KG1 (cell line): ENCODE measurements around the gene AFP.

Experiments used
- DNase-seq: peaks from one replicate; lab custom pipeline; 2025; lab: John Stamatoyannopoulos, UW

AFP gene

DNA sequence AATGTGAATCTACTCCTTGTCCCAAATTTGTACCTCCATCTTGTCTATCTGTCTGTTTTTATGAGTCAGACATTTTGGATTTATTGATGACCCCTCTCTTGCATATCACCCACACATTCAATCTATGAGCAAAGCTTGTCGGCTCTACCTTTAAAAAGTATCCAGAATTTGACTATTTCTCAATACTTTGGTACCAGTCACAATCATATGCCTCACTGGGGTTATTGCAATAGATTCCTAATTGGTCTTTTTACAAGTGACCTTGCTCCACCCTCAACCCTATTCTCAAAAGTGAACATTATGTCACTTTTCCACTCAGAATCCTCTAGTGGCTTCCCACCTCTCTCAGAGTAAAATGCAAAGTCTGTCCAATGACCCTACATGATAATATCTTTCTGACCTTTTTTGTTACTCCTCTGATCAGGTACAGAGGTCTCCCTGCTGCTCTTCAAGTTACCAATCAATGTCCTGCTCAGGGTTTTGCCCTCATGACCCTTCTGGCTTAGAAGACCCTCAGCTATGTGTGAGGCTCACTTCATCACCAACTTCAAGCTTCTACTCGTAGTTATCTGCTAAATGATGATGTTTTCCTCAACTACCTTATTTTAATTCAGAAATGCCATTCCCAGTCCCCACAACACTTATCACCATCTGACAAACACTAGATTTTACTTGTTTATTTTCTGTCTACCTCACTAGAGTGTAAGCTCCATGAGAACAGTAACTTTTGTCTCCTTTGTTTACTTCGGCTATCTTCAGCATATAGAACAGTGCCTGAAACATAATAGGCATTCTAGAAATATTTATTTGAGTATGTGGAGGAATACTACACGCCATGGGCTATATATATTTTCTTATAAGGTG lies 22.4 kb downstream of the AFP start:
- no peak for DNase-seq

DNA sequence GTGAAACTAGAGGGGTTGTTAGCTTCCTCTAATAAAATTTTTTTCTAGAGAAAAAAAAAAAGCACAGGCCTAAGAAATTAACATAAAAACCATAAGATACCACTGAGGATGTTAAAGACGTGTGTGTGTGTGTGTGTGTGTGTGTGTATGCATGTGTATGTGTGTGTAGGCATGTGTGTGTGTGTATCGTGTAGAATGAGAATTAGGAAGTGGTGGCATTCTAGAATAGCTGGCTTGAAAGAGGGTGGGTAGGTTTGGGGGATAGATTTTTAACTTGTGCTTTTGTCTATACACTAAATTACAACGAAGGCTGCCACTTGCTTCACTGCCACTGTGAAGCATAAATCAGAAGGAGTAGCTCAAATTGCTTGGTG lies 23.0 kb downstream of the AFP start:
- no peak for DNase-seq

DNA sequence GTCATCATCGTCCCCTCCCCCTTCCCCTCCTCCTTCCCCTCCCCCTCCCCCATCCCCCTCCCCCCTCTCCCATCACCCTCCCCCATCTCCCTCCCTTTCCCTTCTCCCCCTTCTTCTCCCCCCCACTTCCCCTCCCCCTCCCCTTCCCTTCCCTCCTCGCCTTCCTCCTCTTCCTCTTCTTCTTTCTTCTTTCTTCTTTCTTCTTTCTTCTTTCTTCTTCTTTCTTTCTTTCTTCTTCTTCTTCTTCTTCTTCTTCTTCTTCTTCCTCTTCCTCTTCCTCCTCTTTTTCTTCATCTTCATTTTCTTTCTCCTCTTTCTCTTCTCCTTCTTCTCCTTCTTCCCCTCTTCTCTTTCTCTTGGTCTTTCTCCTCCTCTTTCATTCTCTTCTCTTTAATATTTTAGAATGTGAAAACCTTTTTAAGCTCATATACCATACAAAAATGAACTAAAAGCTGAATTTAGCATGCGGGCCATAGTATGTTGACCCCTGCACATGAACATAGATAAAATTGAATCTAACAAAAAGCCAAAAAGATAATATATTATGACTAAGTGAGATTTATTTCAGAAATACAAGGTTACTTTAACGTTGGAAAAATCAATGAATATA lies 25.0 kb downstream of the AFP start:
- no peak for DNase-seq

DNA sequence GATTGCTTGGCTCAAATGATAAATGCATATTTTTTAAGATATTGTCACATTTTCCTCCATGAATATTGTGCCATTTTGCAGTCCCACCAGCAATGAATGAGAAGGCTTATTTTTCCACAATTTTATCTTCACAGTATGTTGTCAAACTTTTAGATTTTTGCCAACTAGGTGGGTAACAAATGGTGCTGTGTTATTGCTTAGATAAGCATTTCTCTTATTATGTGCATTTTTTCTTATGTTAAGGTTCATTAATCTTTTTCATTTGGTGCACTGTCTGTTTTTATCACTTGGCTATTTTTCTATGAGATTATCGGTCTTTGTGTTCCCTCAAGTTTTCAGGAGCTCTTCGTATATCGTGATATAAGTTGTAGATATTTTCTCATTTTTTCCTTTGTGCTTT lies 32.1 kb downstream of the AFP start:
- DNase-seq: no peak

DNA sequence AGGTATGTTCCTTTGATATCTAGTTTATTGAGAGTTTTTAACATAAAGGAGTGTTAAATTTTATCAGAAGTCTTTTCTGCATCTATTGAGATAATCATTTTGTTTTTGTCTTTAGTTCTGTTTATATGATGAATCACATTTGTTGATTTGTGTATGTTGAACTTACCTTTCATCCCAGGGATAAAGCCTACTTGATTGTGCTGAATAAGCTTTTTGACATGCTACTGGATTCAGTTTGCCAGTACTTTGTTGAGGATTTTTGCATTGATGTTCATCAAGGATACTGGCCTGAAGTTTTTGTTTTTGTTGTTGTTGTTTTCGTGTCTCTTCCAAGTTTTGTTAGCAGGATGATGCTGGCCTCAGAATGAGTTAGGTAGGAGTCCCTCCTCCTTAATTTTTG lies 34.7 kb downstream of the AFP start:
- no peak for DNase-seq

DNA sequence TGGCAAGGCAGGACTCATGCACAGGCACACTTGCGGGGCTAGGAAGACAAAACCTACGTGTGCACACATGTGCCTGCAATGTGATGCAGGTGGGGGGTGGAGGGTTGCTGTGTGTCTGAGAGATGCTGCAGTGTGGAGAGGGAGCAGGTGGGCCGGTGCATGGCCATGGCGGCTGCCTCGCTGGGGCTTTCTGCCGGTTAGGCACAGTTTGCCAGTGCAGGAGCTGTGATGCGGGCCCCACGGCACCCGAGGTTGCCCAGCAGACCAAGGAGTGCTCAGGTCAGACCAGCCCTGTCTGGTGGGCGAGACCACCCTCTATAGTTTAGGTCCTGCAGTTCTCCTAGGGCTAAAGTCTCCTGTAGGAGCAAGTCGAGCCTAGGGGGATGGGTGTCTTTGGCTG lies 41.2 kb downstream of the AFP start:
- no peak for DNase-seq

DNA sequence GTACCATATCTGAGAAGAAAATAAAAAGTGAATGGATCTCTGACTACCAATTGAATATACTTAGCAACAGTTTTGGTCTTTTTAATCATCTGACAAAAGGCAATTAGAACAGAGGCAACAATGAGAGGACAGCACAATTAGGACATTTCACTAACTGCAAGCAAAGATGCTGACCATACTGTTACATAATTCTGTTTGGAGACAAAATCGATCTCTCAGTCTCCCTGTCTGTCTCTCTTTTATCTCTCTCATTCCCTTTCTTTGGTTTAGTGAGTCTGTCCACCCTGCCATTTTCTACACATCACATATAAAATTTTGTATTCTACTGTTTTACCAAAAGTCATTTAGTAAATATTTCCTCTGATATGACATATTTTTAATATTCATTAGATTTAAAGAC lies 43.3 kb downstream of the AFP start:
- no peak for DNase-seq

DNA sequence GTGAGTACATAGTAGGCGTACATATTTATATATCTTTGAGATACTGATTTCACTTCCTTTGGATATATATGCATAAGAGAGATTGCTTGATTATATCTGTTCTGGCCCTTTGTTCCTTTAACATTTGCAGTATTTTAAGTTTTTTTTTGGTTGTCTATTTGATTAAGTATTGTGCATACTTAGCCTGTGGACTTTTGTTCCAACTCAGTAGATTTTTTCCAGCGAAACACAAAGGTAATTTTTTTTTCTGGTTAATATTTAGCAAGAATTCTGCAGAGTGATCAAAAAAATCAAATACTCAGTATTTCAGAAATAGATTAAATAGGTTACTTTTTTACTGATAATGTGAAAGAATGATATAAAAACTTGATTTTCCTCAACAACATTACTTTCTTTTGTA lies 45.3 kb downstream of the AFP start, which contains the start of gene AFM:
AFM (plus strand) TSS at position 388 of the 400 bp plus-strand sequence. CDS start 31 bp downstream, outside the sequence.
- DNase-seq: no peak

DNA sequence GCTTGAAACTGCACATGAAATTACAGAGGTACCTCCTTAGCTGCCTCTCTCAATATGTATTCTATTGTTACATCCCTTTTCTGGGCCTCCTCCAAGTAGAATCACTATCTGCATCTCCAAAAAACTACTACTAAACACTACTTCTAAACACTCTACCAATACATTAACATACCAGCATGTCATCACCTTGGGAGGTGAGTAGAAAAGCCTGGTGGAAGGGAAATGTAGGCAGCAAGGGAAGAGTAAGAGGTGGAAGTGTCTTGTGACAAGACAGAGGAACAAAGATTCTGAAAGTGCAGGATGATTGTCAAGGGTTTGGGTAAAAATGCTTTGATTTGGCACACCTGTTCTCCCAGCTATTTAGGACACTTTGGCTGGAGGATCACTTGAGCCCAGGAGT lies 49.1 kb downstream of the AFP start:
- no peak for DNase-seq

DNA sequence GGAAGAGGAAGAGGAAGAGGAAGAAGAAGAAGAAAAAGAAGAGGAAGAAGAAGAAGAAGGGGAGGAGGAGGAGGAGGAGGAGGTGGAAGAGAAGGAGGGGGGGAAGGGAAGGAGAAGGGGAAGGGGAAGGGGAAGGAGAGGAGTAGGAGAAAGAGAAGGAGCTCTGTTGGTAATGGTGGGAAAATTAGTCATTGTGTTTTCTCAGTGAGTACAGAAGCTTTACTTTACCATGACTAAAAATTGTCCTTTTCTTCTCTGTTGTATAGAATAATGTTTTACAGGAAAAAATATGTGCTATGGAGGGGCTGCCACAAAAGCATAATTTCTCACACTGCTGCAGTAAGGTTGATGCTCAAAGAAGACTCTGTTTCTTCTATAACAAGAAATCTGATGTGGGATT lies 49.6 kb downstream of the AFP start:
- DNase-seq: no peak

DNA sequence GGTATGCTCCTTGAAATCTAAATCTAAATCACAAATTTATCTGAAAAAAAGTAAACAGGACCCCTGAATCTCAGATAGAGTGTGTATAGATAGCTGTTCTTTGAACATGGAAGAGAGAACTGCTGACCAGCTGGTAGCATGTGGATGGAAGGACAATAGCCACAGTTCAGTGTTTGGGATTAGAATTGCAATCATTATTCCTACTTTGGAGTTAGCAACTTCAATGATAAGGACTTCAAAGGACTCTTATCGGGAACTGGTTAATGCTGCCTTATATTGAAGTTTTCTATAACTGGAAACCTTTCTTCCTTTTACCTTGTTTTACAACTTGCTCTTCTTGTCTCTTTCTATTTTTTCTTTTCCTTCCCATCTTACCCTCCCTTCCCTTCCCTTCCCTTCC lies 50.5 kb downstream of the AFP start:
- DNase-seq: no peak

DNA sequence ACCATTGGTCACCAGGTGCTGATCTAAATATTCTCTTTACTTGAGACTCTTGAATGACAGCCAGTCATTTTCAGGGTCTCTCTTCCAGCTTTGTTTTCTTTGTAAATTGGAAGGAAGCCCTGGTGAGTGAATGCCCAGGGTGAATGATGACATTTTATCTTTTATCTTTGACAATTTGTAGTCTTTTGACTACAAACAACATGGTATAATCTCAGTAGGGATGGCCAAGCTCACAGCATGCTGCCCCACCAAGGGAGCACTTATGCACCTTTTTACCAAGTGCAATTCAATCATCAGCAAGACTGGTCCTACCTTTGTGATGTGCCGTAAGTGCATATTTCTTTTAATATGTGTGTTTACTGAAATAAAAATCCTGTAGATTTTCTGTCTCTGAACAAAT lies 51.2 kb downstream of the AFP start:
- no peak for DNase-seq

DNA sequence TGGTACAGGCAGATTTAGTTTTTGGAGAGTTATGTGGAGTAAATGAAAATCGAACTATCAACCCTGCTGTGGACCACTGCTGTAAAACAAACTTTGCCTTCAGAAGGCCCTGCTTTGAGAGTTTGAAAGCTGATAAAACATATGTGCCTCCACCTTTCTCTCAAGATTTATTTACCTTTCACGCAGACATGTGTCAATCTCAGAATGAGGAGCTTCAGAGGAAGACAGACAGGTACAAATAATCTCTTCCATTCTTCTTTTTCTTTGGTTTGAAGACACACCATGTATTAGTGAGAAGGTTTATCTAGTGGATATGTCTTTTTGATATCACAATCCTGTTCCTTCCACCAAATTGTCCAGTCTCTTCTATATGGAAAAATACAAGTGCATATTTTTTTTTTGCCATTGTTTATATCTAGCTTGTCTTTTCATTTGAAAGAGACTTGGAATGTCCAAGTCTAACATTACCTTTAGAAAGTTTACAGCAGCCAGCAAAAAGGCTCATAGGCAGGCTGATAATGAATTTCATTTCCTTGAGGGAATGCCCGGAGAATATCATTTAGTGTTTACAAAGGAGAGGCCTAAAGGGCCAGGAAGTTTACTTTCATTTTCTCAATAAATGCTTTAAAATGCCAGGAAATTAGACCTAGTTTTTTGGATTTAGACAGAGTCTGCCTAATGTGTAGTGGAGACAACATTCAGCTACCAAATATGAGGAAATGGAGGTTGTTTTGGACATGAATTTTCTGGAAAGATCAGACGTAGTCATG lies 64.2 kb downstream of the AFP start:
- DNase-seq: no peak

DNA sequence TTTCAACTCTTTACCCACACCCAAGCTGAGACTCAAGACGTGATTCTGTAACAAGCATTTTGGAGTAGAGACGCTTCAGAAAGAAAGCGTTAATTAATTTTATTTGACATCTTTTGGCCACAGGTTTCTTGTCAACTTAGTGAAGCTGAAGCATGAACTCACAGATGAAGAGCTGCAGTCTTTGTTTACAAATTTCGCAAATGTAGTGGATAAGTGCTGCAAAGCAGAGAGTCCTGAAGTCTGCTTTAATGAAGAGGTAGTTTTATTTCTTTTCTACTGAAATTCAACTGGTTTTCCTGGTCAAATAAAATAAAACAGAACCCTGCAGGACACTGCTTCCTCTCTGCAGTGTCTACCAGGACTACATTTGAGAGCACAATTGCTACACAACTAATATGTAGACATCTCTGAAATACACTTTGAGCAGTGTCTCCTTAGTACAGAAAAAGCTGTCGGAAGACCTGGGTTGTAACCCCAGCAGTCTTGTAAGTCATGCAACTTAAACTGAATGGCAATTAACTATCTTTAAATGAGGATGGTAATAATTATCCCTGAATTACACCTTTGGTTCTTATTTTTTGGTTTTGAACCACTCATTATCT lies 65.7 kb downstream of the AFP start:
- DNase-seq: no peak

DNA sequence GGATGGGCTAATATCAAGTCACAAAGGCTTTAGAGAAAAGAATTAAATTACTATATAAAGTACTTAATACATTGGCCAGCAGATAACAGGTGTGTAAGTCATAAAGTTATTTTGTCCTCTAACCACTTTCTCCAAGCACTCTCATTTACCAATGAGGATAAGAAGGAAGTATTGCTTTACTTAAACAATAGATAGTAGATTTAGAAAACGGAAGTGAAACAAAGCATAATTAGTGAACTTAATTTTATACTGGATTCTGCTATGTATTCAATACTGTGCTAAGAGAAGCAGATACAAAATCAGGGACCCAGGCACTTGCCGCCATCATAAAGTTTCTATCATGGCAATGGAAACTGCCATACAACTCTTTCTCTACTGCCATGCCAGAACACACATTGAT lies 69.5 kb downstream of the AFP start:
- DNase-seq: no peak
